Neuron (in vitro differentiated cells): Measurements from ENCODE around the gene PADI2.

Source experiments
- H2AFZ ChIP-seq: one replicate; pipeline ENCODE4 v1.6.1; 2013; ENCODE audit warnings: low read depth, mild to moderate bottlenecking, inconsistent platforms, low read length, moderate library complexity
- H3K27me3 ChIP-seq: one replicate; pipeline ENCODE4 v1.6.1; 2013; ENCODE audit warnings: low read length; ENCODE audit not compliant: insufficient read depth
- H3K36me3 ChIP-seq: one replicate; pipeline ENCODE4 v1.6.1; 2013; ENCODE audit warnings: low read length; ENCODE audit not compliant: insufficient read depth
- H3K4me1 ChIP-seq: one replicate; pipeline ENCODE4 v1.6.1; 2013; ENCODE audit warnings: low read length; ENCODE audit not compliant: insufficient read depth
- H3K4me3 ChIP-seq: 2 replicates; pipeline ENCODE4 v1.5.1; 2013; ENCODE audit warnings: mild to moderate bottlenecking, low read length, moderate library complexity
- H3K9me3 ChIP-seq: one replicate; pipeline ENCODE4 v1.6.1; 2013; ENCODE audit warnings: low read length

The PADI2 gene

GRCh38 chr1:17119076-17119772 is at the start of gene PADI2:
Gene PADI2 (minus strand): TSS chr1:17119451. CDS start chr1:17119371, 80 bp downstream.
- Histone ChIP-seq H2AFZ (no peak within 1 kb of the TSS), H3K36me3 (no peaks in the 10 kb centered on the region), H3K9me3 (no peaks in the 10 kb centered on the region), H3K27me3 (peaks cover 64% of the 10 kb centered on the region), H3K4me3 (peak within 1 kb of the TSS; percentile 14), H3K4me1 (peaks cover 9% of the 10 kb centered on the region)

DNA sequence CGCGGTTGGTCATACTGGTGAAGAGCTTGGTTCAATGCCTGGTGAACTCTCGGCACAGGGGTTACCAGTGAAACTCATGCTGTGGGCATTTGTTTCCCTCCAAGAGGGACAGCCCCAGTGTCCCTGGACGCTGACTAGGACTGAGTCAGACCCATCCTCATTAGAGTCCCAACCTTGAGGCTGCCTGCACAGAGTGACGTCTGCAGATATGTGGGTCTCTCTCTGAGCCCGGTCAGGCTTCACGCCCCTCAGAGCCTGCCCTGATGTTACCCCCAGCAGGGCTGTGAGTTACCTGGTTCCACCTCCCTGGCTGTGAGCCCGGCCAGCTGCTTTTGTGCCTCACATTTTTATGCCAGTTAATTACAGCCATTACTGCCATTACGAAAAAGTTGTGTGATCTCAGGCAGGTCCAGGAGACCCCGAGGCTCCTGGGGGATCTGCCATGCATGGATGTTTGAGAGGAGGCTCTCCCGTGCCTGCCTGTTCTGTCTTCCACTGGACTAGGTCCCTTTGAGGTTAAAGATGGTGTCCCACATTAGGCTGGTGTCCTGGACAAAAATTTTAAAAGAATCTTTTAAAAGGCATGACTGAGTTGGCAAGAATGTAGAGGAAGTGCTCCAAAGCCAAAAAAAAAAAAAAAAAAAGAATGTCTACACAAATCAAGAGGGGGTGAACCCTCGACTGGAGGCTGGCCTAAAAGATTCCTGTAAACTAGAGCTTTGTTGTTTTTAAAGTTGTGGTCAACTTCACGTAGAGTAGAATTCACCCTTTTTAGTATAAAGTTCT is 49.0 kb upstream of the PADI2 start:
- Histone ChIP-seq H2AFZ (no peak overlapping the region), H3K4me3 (no peak overlapping the region), H3K27me3 (no peaks in the 10 kb centered on the region), H3K36me3 (no peaks in the 10 kb centered on the region), H3K9me3 (no peaks in the 10 kb centered on the region), H3K4me1 (no peaks in the 10 kb centered on the region)

- H3K4me1 ChIP-seq, result no peaks in the 10 kb centered on the region
- no peaks in the 10 kb centered on the region for H3K36me3 ChIP-seq
- H3K9me3 ChIP-seq, result no peaks in the 10 kb centered on the region
- H3K27me3 ChIP-seq, result peaks cover 2% of the 10 kb centered on the region
- H2AFZ ChIP-seq, result no peak overlapping the region
- no peak overlapping the region for H3K4me3 ChIP-seq
Observed at GRCh38 chr1:17167786-17168090, 48.5 kb upstream of the PADI2 start.

- no peaks in the 10 kb centered on the region for H3K4me1 ChIP-seq
- H3K27me3 ChIP-seq, result peaks cover 2% of the 10 kb centered on the region
- no peaks in the 10 kb centered on the region for H3K36me3 ChIP-seq
- no peak overlapping the region for H3K4me3 ChIP-seq
- no peak overlapping the region for H2AFZ ChIP-seq
- no peaks in the 10 kb centered on the region for H3K9me3 ChIP-seq
Observed at GRCh38 chr1:17167041-17167785, 48.0 kb upstream of the PADI2 start.

- Histone ChIP-seq H3K27me3 (peaks cover 2% of the 10 kb centered on the region), H3K9me3 (no peaks in the 10 kb centered on the region), H2AFZ (no peak overlapping the region), H3K4me3 (no peak overlapping the region), H3K4me1 (no peaks in the 10 kb centered on the region), H3K36me3 (no peaks in the 10 kb centered on the region)
Observed at GRCh38 chr1:17165823-17166222, 46.6 kb upstream of the PADI2 start.

DNA sequence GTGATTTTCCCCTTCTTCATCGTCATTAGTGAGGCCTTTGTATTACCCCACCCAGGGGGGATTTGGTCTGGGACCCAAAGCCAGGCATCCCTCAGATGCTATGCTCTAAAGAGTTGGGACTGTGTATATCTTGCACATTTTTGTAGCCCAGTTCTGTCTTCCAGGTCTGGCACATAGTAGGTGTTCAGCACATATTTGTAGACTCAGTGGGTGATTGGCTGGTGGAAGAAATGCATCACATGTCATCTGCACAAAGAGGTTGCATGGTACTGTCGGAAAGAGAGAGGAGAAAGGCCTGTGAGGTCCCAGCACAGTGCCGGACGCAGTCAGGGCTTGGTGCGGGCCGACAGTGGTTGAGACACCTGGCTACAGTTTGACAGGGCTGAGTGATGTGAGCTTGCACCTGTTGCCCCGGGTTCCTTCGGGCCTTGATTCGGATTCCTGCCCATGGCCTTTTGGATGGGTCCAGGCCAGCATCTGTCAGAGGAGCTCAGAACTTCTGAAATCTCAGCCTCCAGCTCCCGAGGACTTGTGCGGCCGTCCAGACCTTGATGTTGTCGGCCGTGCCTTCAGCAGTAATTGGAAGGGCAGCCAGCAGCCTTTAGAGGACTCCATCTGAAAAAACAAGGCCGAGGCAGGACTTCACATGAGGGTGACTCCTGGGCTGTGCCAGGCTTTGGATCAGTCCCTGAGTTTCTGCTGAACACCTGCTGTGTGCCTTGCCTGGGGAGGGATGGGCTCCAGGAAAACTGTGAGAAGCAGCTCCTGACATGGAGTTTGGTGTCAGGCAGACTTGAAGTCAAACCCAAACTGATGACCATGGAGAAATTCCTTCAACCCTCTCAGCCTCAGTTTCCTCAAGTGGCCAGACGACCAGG is 44.8 kb upstream of the PADI2 start:
- Histone ChIP-seq H3K4me3 (no peak overlapping the region), H3K4me1 (no peaks in the 10 kb centered on the region), H3K9me3 (no peaks in the 10 kb centered on the region), H3K27me3 (peaks cover 2% of the 10 kb centered on the region), H2AFZ (no peak overlapping the region), H3K36me3 (no peaks in the 10 kb centered on the region)

DNA sequence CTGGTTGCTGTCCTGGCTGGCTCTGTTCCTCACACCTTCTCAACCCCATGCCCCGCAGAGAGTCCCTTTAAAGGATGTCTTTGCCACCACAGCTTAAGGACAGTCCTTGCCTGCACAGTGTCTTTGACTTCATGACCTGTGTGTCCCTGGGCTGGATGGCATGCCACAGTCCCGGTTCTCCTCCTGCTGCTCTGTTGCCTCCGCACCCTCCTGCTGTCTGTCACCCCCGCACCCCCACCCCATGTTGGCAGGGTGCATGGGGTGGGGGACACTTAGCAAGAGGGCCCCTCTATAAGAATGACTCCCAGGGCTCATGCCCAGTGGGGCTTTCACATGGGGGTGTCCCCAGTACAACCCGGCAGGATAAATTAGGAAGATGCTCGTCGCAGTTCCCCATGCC is 44.1 kb upstream of the PADI2 start:
- no peaks in the 10 kb centered on the region for H3K36me3 ChIP-seq
- H3K9me3 ChIP-seq, result no peaks in the 10 kb centered on the region
- peaks cover 2% of the 10 kb centered on the region for H3K27me3 ChIP-seq
- H2AFZ ChIP-seq, result no peak overlapping the region
- H3K4me1 ChIP-seq, result no peaks in the 10 kb centered on the region
- no peak overlapping the region for H3K4me3 ChIP-seq

- H3K27me3 ChIP-seq, result peaks cover 2% of the 10 kb centered on the region
Observed at GRCh38 chr1:17162941-17163340, 43.7 kb upstream of the PADI2 start.

GRCh38 chr1:17161926-17162800 is 42.9 kb upstream of the PADI2 start:
- no peaks in the 10 kb centered on the region for H3K4me1 ChIP-seq
- H3K4me3 ChIP-seq, result no peak overlapping the region
- peaks cover 2% of the 10 kb centered on the region for H3K27me3 ChIP-seq
- no peak overlapping the region for H2AFZ ChIP-seq
- no peaks in the 10 kb centered on the region for H3K36me3 ChIP-seq
- no peaks in the 10 kb centered on the region for H3K9me3 ChIP-seq

More at GRCh38 chr1:17162941-17163340, 43.7 kb upstream of the PADI2 start:
- Histone ChIP-seq H3K36me3 (no peaks in the 10 kb centered on the region), H2AFZ (no peak overlapping the region), H3K9me3 (no peaks in the 10 kb centered on the region), H3K4me1 (no peaks in the 10 kb centered on the region), H3K4me3 (no peak overlapping the region)

- H2AFZ ChIP-seq, result no peak overlapping the region
Observed at GRCh38 chr1:17161137-17161740, 42.0 kb upstream of the PADI2 start.

DNA sequence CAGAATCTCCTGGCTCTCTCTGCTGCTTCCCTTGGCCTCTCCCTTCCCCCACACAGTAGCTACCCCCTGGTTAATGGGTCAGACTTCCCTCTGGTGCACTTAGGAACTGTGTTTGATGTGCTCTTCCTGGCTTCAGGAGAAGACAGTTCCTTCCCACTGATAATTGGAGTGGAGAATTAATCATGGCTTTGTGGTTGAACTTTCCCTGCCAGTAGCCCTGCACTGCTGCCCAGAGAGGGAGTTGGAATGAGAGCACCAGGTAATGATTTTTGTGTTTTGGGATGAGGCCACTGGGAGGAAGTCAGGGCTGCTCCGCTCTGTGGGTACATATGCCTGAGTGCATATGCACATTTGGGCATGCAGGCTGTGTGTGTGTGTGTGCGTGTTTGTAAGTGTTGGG is 39.7 kb upstream of the PADI2 start:
- Histone ChIP-seq H3K27me3 (peaks cover 2% of the 10 kb centered on the region), H2AFZ (no peak overlapping the region), H3K4me3 (no peak overlapping the region), H3K9me3 (no peaks in the 10 kb centered on the region), H3K4me1 (no peaks in the 10 kb centered on the region), H3K36me3 (no peaks in the 10 kb centered on the region)

More at GRCh38 chr1:17161137-17161740, 42.0 kb upstream of the PADI2 start:
- no peak overlapping the region for H3K4me3 ChIP-seq
- H3K27me3 ChIP-seq, result peaks cover 2% of the 10 kb centered on the region
- H3K36me3 ChIP-seq, result no peaks in the 10 kb centered on the region
- no peaks in the 10 kb centered on the region for H3K9me3 ChIP-seq
- H3K4me1 ChIP-seq, result no peaks in the 10 kb centered on the region
